OCI-LY1 (cell line): Measurements from ENCODE around the gene AKAP8.

Experiments
- CTCF ChIP-seq: fragments of 200-600 bp; sonication (generic), shearing (Covaris generic); IDR thresholded peaks from 2 replicates; pipeline ENCODE4 v1.5.1; 2017; ENCODE audit warnings: mild to moderate bottlenecking, antibody characterized with exemption, low read length, moderate library complexity, mixed read lengths
- EZH2 ChIP-seq: fragments of 200-600 bp; sonication (generic), shearing (Covaris generic); IDR thresholded peaks from 2 replicates; pipeline ENCODE4 v1.8.0; 2017; ENCODE audit warnings: borderline replicate concordance, mixed run types, mild to moderate bottlenecking, antibody characterized with exemption, low read length, moderate library complexity, mixed read lengths

DNA sequence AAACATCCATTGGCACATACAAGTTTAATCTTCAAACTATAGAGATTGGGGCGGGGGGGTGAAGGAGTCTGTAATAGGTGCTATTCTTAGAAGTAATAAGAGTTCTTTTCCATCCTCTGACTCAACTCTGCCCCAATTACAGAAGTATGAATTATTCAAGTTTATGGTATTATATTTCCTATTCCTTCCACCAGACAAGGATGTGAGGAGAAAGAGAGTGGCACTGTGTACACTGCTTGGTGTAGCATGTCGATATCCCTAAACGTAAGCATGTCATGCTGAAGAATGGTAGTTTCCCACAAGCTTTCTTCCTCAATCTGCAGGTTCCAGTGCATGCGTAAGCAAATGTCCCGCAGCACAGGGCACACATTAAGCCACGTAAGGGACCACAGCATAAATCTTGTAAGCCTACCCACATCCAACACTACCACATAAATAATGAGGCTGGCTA is 61.3 kb downstream of the AKAP8 start:
- TF ChIP-seq CTCF (no peak), EZH2 (no peak)
